SK-N-MC (cell line): ENCODE results near the gene BCKDHA.

Source experiments
- EZH2 ChIP-seq: fragments of 200-600 bp; sonication (generic); IDR thresholded peaks from one replicate; pipeline ENCODE4 v1.6.1; 2017; ENCODE audit warnings: antibody characterized with exemption
- POLR2AphosphoS5 ChIP-seq: IDR thresholded peaks from 2 replicates; pipeline ENCODE4 v1.6.1; 2012; ENCODE audit warnings: mild to moderate bottlenecking, low read depth, low read length, borderline replicate concordance

DNA sequence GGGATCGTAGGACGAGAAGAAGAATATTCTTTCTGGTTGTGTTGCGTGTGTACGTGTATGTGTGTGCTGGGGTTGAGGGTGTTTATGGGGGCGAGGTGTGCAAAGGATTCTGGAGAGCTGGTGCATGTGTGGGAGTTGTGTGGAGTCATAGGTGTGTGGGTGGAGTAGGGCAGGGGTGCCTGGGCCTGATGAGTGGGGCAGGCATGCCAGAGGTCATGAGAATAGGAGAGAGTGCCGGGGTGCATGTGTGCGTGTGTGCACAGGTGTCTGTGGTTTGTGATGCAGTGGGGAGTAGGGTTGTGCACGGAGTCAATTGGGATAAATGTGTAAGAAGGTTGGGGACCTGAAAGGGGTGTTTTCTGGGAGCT is 20.6 kb upstream of the BCKDHA start:
- TF ChIP-seq EZH2 (no peak), POLR2AphosphoS5 (peak; percentile 1; the same call in 1 of the 2 replicates)
